Ishikawa (cell line): ENCODE measurements around the gene RNU5D-1.

Source experiments
- CEBPB ChIP-seq: IDR thresholded peaks from 2 replicates; pipeline ENCODE4 v1.6.1; 2012
- EP300 ChIP-seq: IDR thresholded peaks from 2 replicates; pipeline ENCODE4 v1.6.1; 2012; ENCODE audit warnings: borderline replicate concordance
- FOXM1 ChIP-seq: IDR thresholded peaks from 2 replicates; pipeline ENCODE4 v1.6.1; 2012; ENCODE audit warnings: low read depth, borderline replicate concordance
- MAX ChIP-seq: IDR thresholded peaks from 2 replicates; pipeline ENCODE4 v1.6.1; 2012
- NFIC ChIP-seq: IDR thresholded peaks from 2 replicates; pipeline ENCODE4 v1.6.1; 2012
- RAD21 ChIP-seq: IDR thresholded peaks from 2 replicates; pipeline ENCODE4 v1.6.1; 2012; ENCODE audit warnings: low read depth
- REST ChIP-seq: IDR thresholded peaks from 2 replicates; pipeline ENCODE4 v1.6.1; 2012; ENCODE audit warnings: low read depth, mild to moderate bottlenecking
- TAF1 ChIP-seq: IDR thresholded peaks from 2 replicates; pipeline ENCODE4 v1.6.1; 2012; ENCODE audit warnings: low read depth, mild to moderate bottlenecking
- YY1 ChIP-seq: IDR thresholded peaks from 2 replicates; pipeline ENCODE4 v1.6.1; 2012; ENCODE audit warnings: low read depth
- ZBTB7A ChIP-seq: IDR thresholded peaks from 2 replicates; pipeline ENCODE4 v1.6.1; 2012; ENCODE audit warnings: low read depth

GRCh38 chr1:44780583-44781121 is 49.7 kb upstream of the RNU5D-1 start:
- no peak for TF ChIP-seq REST
- no peak for TF ChIP-seq YY1
- TF ChIP-seq MAX = no peak
- TF ChIP-seq TAF1 = no peak
- no peak for TF ChIP-seq EP300
- TF ChIP-seq RAD21 = no peak
- TF ChIP-seq CEBPB = no peak
- TF ChIP-seq FOXM1 = no peak
- TF ChIP-seq ZBTB7A = no peak
- TF ChIP-seq NFIC = no peak
